Tibial artery (tissue), 4 donors: Measurements from ENCODE around the gene TRAPPC2B.
"Not testable (repeated sequence)": the region's sequence is repeated elsewhere in the genome, so short reads cannot be mapped to it uniquely, and the experiment has no call there.

ENCODE experiments used
- DNase-seq, 2 donors: peaks; one replicate each; pipeline ENCODE4 v3.0.0-alpha.2; 2019
- H3K27ac ChIP-seq, 2 donors: fragments of 200-600 bp; sonication (generic) in 1 of 2; 1 replicate in 1 of 2; 2 replicates in 1 of 2; pipeline ENCODE4 v1.5.1; 2018 to 2019; ENCODE audit warnings: mild to moderate bottlenecking in 1 of 2
- H3K27me3 ChIP-seq, 2 donors: fragments of 200-600 bp; sonication (generic) in 1 of 2; one replicate each; pipeline versions ENCODE4 v1.5.1 to v1.6.0; 2016 to 2019
- H3K36me3 ChIP-seq, 3 donors: fragments of 200-600 bp; sonication (generic) in 2 of 3; one replicate each; pipeline ENCODE4 v1.5.1; 2016 to 2019; ENCODE audit warnings: mild to moderate bottlenecking in 2 of 3
- H3K4me1 ChIP-seq, 4 donors: fragments of 200-600 bp; sonication (generic) in 2 of 4; 1 replicate in 3 of 4; 2 replicates in 1 of 4; pipeline ENCODE4 v1.5.1; 2016 to 2019
- H3K4me3 ChIP-seq, 2 donors: fragments of 200-600 bp; sonication (generic) in 1 of 2; 1 replicate in 1 of 2; 2 replicates in 1 of 2; pipeline ENCODE4 v1.5.1; 2018 to 2019; ENCODE audit warnings: mild to moderate bottlenecking in 2 of 2
- H3K9me3 ChIP-seq, 3 donors: fragments of 200-600 bp; sonication (generic) in 1 of 3; one replicate each; pipeline ENCODE4 v1.5.1; 2016 to 2019
- CTCF ChIP-seq, 2 experiments: fragments of 200-600 bp in 1 of 2; fragments of 450-650 bp in 1 of 2; IDR thresholded peaks; one replicate each; pipeline ENCODE4 v1.5.1; 2017 to 2019; ENCODE audit warnings: antibody characterized with exemption in 2 of 2, mild to moderate bottlenecking in 1 of 2, moderate library complexity in 1 of 2
- intact Hi-C: fragments of 100-400 bp; cut with DNase I; formaldehyde crosslinking; loops from one replicate; pipeline ENCODE4 v1.15.0; 2023; ENCODE audit warnings: low total_unique reads

The TRAPPC2B gene

DNA sequence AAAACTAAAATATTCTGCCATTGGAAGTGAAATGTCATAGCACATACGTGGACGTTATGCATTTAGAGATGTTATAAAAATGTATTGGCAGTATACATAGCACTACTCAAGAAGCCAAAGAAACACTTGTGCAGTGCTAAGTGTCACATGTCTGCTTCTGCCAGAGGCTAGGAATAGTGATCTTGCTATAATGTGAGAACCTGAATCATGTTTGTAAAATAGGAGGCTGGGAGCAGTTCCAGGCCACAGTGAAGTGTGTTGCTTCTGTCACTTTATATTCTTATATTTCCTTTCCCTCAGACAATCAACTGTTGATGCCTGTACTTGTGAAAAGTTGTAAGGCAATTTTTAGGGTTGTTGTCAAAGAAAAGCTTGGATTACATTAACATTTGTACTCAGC lies 3.4 kb downstream of the TRAPPC2B start:
- no peak for DNase-seq
- intact Hi-C loops: no loop called here
- Histone ChIP-seq H3K4me3 (no peak overlapping the region), H3K27me3 (no peaks in the 10 kb centered on the region), H3K36me3 (peaks cover 20 to 35% (median 28%) of the 10 kb centered on the region in 3 donors), H3K4me1 (peaks cover 0 to 19% (median 6%) of the 10 kb centered on the region in 4 donors), H3K27ac (no peak overlapping the region), H3K9me3 (peaks cover 0 to 15% (median 0%) of the 10 kb centered on the region in 3 donors)
- no peak for TF ChIP-seq CTCF (IDR thresholded peaks at IDR 0.05)

DNA sequence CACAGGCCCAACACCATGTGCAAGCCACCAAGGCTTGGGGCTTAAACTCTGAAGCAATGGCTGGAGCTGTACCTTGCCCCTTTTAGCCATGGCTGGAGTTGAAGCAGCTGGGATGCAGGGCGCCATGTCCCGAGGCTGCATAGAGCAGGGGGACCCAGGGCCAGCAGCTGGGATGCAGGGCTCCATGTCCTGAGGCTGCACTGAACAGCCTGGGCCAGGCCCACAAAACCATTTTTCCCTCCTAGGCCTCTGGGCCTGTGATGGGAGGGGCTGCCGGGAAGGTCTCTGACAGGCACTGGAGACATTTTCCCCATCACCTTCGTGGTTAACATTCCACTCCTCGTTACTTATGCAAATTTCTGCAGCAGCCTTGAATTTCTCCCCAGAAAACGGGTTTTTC lies 10.8 kb downstream of the TRAPPC2B start:
- no peaks in the 10 kb centered on the region for H3K27me3 ChIP-seq
- H3K27ac ChIP-seq: no peak overlapping the region
- no peaks in the 10 kb centered on the region for H3K4me1 ChIP-seq
- peaks cover 79 to 85% (median 84%) of the 10 kb centered on the region in 3 donors for H3K36me3 ChIP-seq
- no peak for TF ChIP-seq CTCF (IDR thresholded peaks at IDR 0.05)
- peaks cover 0 to 68% (median 43%) of the 10 kb centered on the region in 3 donors for H3K9me3 ChIP-seq
- DNase-seq: no peak
- H3K4me3 ChIP-seq: no peak overlapping the region
- intact Hi-C loops: no loop called here

- DNase-seq, H3K27me3 ChIP-seq, H3K27ac ChIP-seq, H3K4me3 ChIP-seq, intact Hi-C loops, H3K4me1 ChIP-seq: not testable (repeated sequence)
- peaks cover 0 to 72% (median 46%) of the 10 kb centered on the region in 3 donors for H3K9me3 ChIP-seq
- peaks cover 79 to 88% (median 85%) of the 10 kb centered on the region in 3 donors for H3K36me3 ChIP-seq
Measured at GRCh38 chr19:57374647-57375046, 11.3 kb downstream of the TRAPPC2B start.

GRCh38 chr19:57376151-57376550 lies 12.8 kb downstream of the TRAPPC2B start:
- Histone ChIP-seq H3K36me3 (peaks cover 74 to 90% (median 81%) of the 10 kb centered on the region in 3 donors), H3K9me3 (peaks cover 0 to 85% (median 51%) of the 10 kb centered on the region in 3 donors), H3K27me3 (no peaks in the 10 kb centered on the region), H3K4me1 (no peaks in the 10 kb centered on the region), H3K27ac (no peak overlapping the region), H3K4me3 (no peak overlapping the region)
- DNase-seq: no peak
- intact Hi-C loops: no loop called here
- TF ChIP-seq CTCF (IDR thresholded peaks at IDR 0.05): no peak

DNA sequence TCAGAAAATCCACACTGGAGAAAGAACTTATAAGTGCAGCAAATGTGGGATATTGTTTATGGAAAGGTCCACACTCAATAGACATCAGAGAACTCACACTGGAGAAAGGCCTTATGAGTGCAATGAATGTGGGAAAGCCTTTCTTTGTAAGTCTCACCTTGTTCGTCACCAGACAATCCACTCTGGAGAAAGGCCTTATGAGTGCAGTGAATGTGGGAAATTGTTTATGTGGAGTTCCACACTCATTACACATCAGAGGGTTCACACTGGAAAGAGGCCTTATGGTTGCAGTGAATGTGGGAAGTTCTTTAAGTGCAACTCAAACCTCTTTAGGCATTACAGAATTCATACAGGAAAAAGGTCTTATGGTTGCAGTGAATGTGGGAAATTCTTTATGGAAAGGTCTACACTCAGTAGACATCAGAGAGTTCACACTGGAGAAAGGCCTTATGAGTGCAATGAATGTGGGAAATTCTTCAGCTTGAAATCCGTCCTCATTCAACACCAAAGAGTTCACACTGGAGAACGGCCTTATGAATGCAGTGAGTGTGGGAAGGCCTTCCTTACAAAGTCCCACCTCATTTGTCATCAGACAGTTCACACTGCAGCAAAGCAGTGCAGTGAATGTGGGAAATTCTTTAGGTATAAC lies 14.3 kb downstream of the TRAPPC2B start:
- Histone ChIP-seq H3K27me3 (no peaks in the 10 kb centered on the region), H3K4me3 (no peak overlapping the region), H3K36me3 (peaks cover 60 to 75% (median 66%) of the 10 kb centered on the region in 3 donors), H3K27ac (no peak overlapping the region), H3K9me3 (peaks cover 0 to 83% (median 51%) of the 10 kb centered on the region in 3 donors), H3K4me1 (no peaks in the 10 kb centered on the region)
- no peak for DNase-seq
- TF ChIP-seq CTCF (IDR thresholded peaks at IDR 0.05): no peak
- intact Hi-C loops: no loop called here

GRCh38 chr19:57380923-57381322 lies 17.6 kb downstream of the TRAPPC2B start:
- H3K27me3 ChIP-seq: no peaks in the 10 kb centered on the region
- peaks cover 0 to 55% (median 34%) of the 10 kb centered on the region in 3 donors for H3K9me3 ChIP-seq
- no peak overlapping the region for H3K27ac ChIP-seq
- peaks cover 28 to 42% (median 33%) of the 10 kb centered on the region in 3 donors for H3K36me3 ChIP-seq
- intact Hi-C loops: no loop called here
- H3K4me3 ChIP-seq: no peak overlapping the region
- DNase-seq: no peak
- H3K4me1 ChIP-seq: no peaks in the 10 kb centered on the region
- TF ChIP-seq CTCF (IDR thresholded peaks at IDR 0.05): no peak
